Endometrial microvascular endothelial cells (primary cell): ENCODE results near the gene PIH1D1. TPM values are rescaled to one million over a fixed set of nuclear protein-coding genes. Genes with fewer than 3 reads are reported as not detected.
"Not testable (repeated sequence)": the region's sequence is repeated elsewhere in the genome, so short reads cannot be mapped to it uniquely, and the experiment has no call there.

Experiments used
- in situ Hi-C: cut with HindIII; loops from 2 replicates; pipeline ENCODE4 v1.10.0; 2017; ENCODE audit warnings: low sequenced_read_pairs, low pct_unique_long_range_greater_than_20kb; ENCODE audit errors: inconsistent ontology term
- total RNA-seq: library from RNA; depleted of rRNA; stranded (reverse); fragments of >200 nt; gene quantifications from one replicate; pipeline ENCODE4 v1.2.3, GENCODE V29; 2015; ENCODE audit errors: inconsistent ontology term

Gene PIH1D1
- total RNA-seq, 1 donor from 2014 or later = 97.7 TPM

DNA sequence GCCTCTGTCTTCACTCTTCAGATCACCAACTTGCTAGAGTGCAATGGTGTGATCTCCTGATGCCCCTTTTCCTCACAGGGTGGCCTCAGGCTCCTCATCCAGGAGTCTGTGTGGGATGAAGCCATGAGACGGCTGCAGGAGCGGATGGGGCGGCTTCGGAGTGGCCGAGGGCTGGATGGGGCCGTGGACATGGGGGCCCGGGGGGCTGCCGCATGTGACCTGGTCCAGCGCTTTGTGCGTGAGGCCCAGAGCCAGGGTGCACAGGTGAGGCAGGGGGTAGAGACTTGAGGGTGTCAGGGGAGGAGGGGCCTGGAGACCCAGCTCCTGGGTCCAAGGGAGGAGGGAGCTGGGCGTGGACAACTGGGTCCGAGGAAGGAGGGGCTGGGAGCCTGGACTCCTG, 10.9 kb upstream of the PIH1D1 start:
- in situ Hi-C loops = no loop called here

GRCh38 chr19:49461656-49462055, 10.0 kb upstream of the PIH1D1 start:
- in situ Hi-C loops = no loop called here

GRCh38 chr19:49461130-49461529, 9.5 kb upstream of the PIH1D1 start:
- in situ Hi-C loops = not testable (repeated sequence)

DNA sequence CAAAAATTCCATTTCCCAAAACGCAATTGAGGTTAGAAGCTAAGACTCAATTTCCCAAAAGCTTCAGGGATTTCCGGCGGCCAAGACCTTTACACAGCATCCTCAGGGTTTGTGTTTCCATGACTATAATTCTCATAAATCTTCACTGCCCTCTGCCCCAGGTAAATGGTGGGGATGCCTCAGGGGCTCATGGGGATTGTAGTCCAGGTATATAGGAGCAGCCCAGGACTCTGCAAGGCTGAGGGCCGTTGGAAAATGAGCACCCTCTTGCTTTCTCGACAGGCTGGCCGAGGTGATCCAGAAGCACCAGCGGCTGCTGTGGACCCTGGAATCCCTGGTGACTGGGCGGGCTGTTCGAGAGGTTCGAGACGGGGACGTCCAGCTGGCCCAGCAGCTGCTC, 7.8 kb upstream of the PIH1D1 start:
- in situ Hi-C loops = no loop called here

DNA sequence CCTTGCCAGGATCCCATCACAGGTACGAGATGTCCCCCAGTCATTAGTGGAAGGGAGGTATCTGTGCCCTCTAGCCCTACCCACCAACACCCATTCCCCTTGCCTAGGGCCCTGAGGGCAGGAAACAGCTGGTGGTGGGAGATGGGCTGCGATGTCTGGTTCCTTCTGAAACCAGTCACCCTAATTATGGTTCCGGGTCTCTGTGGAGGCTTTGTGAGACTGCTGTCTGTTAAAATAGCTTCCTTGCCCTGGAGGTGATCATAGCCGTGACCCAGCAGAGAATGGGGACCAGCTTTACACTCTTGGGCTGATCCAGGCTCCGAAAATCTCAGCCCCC, 6.9 kb upstream of the PIH1D1 start:
- in situ Hi-C loops = no loop called here

DNA sequence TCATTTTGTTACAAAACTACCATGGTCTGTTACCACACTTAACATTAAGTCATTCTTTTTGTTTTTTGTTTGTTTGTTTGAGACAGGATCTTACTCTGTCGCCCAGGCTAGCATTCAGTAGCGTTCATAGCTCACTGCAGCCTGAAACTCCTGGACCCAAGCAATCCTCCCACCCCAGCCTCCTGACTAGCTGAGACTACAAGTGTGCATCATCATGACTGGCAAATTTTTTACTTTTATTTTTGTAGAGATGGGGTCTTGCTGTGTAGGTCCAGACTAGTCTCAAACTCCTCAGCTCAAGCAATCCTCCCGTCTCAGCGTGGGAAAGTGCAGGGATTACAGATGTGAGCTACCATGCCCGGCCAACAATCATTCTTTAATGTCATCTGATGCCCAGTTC, 4.7 kb upstream of the PIH1D1 start:
- in situ Hi-C loops = no loop called here

- in situ Hi-C loops = no loop called here
These were observed 4.2 kb upstream of the PIH1D1 start for GRCh38 chr19:49455773-49456172.

DNA sequence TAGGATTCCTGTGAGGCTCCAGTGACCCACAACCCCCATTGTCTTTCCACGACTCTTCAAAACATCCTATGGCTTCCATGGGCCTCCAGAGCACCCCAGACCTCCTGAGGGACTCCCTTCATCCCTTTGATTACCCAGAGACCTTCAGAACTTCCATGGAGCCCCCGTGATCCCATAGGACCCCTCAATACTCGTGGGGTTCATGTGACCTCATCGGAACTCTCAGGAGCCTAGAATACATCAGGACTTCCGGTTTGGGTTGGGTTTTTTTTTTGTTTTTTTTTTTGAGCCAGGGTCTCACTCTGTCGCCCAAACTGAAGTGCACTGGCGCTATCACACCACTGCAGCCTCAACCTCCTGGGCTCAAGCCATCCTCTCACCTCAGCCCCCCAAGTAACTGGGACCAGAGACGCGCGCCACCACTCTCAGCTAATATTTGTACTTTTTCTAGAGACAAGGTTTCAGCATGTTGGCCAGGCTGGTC, 2.2 kb upstream of the PIH1D1 start:
- in situ Hi-C loops = no loop called here

DNA sequence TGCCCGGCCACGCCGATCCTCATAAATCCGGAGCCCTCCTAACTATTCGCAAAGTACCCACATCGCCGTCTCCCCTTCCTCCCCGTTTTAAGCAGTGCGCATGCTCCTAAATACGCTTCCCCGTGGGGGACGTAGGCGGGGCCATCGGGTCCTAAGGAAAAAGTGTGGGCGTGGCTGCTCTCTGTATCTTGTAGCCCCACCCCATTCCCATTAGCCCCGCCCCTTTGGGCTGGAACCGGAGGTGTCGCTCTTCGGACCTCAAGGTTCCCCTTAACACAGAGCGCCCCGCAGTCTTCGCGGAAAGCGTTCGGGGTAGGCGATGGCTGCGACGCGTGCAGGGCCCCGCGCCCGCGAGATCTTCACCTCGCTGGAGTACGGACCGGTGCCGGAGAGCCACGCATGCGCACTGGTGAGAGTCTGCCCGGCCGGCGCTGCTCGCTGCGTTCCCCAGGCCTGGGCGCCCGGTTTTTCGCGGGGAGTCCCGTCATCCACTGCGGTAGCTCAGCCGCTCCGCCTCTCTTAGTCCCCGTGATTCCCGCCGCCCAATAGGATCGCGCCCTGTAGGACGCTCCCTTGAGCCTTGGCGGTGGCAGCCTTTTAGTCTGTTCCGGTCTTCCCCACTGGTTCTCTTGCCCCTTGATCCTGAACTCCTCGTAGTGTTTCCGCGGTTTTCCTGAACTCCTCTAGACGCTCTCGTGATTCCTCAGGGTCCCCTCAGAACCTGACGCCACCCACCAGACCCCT, 1.6 kb upstream of the PIH1D1 start, which contains the start of gene ALDH16A1:
Gene ALDH16A1, plus strand, starts transcription at position 213 of the 744 bp plus-strand sequence. Its CDS starts 107 bp downstream, at position 320.
- in situ Hi-C loops = no loop called here

- in situ Hi-C loops = no loop called here
These were observed 1.2 kb downstream of the PIH1D1 start for GRCh38 chr19:49450405-49450804.

DNA sequence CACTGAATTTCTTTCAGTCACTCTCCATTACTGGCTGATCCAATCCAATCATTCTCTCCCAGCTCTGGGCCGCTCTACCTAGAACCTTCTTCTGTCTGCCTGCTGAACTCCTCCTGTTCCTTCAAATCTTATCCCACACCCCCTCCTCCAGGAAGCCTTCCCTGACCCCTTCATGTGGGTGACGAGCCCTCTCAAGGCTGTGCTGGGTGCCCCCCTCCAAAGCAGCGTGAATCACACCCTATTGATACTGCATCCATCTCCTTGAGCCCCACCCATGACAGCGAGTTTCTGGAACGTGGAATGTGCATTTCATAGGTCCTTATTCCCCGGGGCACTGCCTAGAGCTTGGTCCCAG, 3.2 kb downstream of the PIH1D1 start:
- in situ Hi-C loops = no loop called here

GRCh38 chr19:49447485-49448431, 3.9 kb downstream of the PIH1D1 start:
- in situ Hi-C loops = no loop called here

DNA sequence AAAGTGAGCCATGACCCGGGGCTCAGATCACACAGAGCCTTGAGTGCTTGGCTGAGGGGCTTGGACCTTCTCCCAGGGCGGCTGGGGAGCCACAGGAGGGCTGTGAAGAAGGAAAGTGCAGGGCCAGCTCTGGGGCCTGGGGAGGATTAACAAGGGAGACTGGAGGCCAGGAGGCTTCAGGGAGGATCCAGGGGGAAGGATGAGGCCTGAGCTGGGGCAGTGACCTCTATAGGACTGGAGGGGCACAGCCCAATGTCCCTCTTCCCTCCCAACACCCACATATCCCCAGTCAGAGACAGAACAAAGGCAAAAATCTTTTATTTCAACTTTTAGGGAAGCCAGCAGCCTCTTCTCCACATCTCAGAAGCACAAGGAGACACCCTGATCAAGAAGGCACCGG, 5.6 kb downstream of the PIH1D1 start:
- in situ Hi-C loops = no loop called here

DNA sequence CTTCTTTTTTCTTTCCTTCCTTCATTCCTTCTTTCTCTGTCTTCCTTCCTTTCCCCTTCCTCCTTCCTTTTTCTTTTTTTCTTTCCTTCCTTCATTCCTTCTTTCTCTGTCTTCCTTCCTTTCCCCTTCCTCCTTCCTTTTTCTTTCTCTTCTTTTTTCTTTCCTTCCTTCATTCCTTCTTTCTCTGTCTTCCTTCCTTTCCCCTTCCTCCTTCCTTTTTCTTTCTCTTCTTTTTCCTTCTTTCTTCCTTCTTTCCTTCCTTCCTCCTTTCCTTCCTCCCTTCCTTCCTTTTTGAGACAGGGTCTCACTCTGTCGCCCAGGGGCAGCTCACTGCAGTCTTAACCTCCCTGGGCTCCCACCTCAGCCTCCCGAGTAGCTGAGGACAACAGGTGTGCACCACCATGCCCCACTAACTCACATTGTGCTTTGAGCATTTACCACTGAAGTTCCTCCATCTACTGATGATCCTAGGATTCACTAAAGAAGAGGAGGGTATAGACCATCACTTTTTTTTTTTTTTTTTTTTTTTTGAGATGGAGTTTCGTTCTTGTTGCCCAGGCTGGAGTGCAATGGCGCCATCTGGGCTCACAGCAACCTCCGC, 7.4 kb downstream of the PIH1D1 start:
- in situ Hi-C loops = not testable (repeated sequence)

GRCh38 chr19:49443366-49444099, 8.1 kb downstream of the PIH1D1 start:
- in situ Hi-C loops = no loop called here

- in situ Hi-C loops = no loop called here
These were observed 8.7 kb downstream of the PIH1D1 start for GRCh38 chr19:49442771-49443365.

GRCh38 chr19:49442354-49442753, 9.3 kb downstream of the PIH1D1 start:
- in situ Hi-C loops = no loop called here

DNA sequence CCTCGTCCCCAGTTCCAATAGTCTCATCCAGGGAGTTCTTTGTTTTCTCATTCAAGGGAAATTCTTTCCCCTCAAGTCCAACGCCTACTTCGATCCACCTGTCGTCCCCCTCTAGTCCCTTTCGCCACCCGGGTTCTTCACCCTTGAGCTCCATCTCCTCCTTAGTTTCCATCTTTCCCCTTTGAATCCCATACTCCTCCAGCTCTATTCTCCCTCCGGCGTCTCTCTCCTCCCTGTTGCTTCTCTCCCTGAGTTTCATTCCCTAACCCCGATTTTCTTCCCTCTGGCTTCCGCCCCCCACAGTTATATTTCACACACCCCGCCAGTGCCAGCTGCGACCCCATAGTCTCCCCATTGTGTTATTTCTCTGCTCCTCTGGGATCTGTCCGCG, 9.7 kb downstream of the PIH1D1 start:
- in situ Hi-C loops = no loop called here
